Sigmoid colon (tissue), 4 donors: ENCODE data around the gene KY.

Experiments used
- EP300 ChIP-seq, 4 donors: sonication (generic); formaldehyde crosslinking; IDR thresholded peaks; one replicate each; pipeline ENCODE4 v1.6.1; 2017; ENCODE audit warnings: antibody characterized with exemption in 4 of 4
- POLR2A ChIP-seq, 2 donors: fragments of 450-650 bp; IDR thresholded peaks; one replicate each; pipeline ENCODE4 v1.6.1; 2016; ENCODE audit warnings: antibody characterized with exemption in 2 of 2, mild to moderate bottlenecking in 2 of 2, moderate library complexity in 2 of 2
- POLR2AphosphoS5 ChIP-seq, 4 donors: sonication (generic); formaldehyde crosslinking; IDR thresholded peaks; one replicate each; pipeline ENCODE4 v1.6.1; 2017; ENCODE audit warnings: antibody characterized with exemption in 4 of 4
- TF ChIP-seq, protein P1 (sequence below), 4 experiments: fragments of 450-650 bp in 3 of 4; fragments of 200-600 bp in 1 of 4; IDR thresholded peaks; one replicate each; pipeline ENCODE4 v1.5.1; 2016 to 2019; ENCODE audit warnings: antibody characterized with exemption in 4 of 4, mild to moderate bottlenecking in 3 of 4, moderate library complexity in 2 of 4

DNA sequence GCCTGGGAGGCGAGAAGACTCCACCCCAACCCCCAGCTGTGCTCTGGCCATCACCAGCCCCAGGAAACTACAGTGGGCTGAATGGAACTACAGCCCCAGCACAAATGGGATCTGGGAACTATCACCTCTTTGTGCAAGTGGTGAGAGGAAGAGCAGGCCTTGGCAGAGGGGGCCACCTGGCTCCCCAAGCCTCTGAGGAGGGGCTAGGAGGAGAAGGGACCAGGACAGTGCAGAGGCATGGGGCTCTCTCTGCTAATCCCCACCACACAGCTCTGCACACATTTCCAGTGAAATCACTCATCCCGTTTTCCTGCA, 31.6 kb downstream of the KY start:
- TF ChIP-seq POLR2AphosphoS5 (IDR thresholded peaks at IDR 0.05) (no peak), EP300 (IDR thresholded peaks at IDR 0.05) (no peak), POLR2A (IDR thresholded peaks at IDR 0.05) (no peak)
- TF ChIP-seq, protein P1, sequence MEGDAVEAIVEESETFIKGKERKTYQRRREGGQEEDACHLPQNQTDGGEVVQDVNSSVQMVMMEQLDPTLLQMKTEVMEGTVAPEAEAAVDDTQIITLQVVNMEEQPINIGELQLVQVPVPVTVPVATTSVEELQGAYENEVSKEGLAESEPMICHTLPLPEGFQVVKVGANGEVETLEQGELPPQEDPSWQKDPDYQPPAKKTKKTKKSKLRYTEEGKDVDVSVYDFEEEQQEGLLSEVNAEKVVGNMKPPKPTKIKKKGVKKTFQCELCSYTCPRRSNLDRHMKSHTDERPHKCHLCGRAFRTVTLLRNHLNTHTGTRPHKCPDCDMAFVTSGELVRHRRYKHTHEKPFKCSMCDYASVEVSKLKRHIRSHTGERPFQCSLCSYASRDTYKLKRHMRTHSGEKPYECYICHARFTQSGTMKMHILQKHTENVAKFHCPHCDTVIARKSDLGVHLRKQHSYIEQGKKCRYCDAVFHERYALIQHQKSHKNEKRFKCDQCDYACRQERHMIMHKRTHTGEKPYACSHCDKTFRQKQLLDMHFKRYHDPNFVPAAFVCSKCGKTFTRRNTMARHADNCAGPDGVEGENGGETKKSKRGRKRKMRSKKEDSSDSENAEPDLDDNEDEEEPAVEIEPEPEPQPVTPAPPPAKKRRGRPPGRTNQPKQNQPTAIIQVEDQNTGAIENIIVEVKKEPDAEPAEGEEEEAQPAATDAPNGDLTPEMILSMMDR (IDR thresholded peaks at IDR 0.05), result no peak
